ENCODE measurements around the gene UBA1. TPM values are rescaled to one million over a fixed set of nuclear protein-coding genes. Genes with fewer than 3 reads are reported as not detected.
A peak's percentile ranks its signal among the peaks of the same experiment; 100 is the strongest.

The UBA1 gene
- total RNA-seq, 2 donors from 2014 or later = 233 to 448 TPM

- Histone ChIP-seq H3K27me3 (ENCODE audit: control insufficient read depth, insufficient read depth, low read length, poor library complexity, severe bottlenecking) (no peaks in the 10 kb centered on the region), H3K4me1 (ENCODE audit: control insufficient read depth, insufficient read depth, low read length) (no peaks in the 10 kb centered on the region), H3K36me3 (ENCODE audit: control insufficient read depth, insufficient read depth, low read length) (no peaks in the 10 kb centered on the region), H3K9ac (ENCODE audit: extremely low read depth, low read length, poor library complexity, severe bottlenecking) (peak within 1 kb of the TSS; percentile 80), H3K4me3 (ENCODE audit: low read length) (peak within 1 kb of the TSS; percentile 87), H3K27ac (ENCODE audit: low read depth, low read length) (peak within 1 kb of the TSS; percentile 95), H3K9me3 (ENCODE audit: control insufficient read depth, low read length) (no peaks in the 10 kb centered on the region)
- Mint-ChIP-seq H3K9me3 (peaks cover 56% of the 10 kb centered on the region), H3K4me3 (peak within 1 kb of the TSS; percentile 95), H3K4me1 (no peaks in the 10 kb centered on the region), H3K27ac (peak within 1 kb of the TSS; percentile 96), H3K36me3 (ENCODE audit: low read depth) (peaks cover 23% of the 10 kb centered on the region), H3K27me3 (ENCODE audit: insufficient read depth) (no peaks in the 10 kb centered on the region)
- 0 to 2% methylated on average over 8 to 53 of the region's 54 CpGs for WGBS, 2 experiments (ENCODE audit: insufficient coverage in 1 of 2, insufficient read length in 1 of 2)
- peak; percentile 71 for TF ChIP-seq CTCF (conservative IDR thresholded peaks at IDR 0.05)
- peak; percentile 96 for DNase-seq
Measured at GRCh38 chrX:47144626-47145394, 48.8 kb upstream of the UBA1 start, which contains the start of the genes NDUFB11 and RBM10. TSS of gene NDUFB11 (minus strand) at chrX:47144702. CDS start at chrX:47144679, 23 bp downstream. TSS of gene RBM10 (plus strand) at chrX:47145221. CDS start at chrX:47147482, 2,261 bp downstream.

GRCh38 chrX:47145395-47146120 lies 48.1 kb upstream of the UBA1 start:
- no peaks in the 10 kb centered on the region for H3K27me3 ChIP-seq (ENCODE audit: control insufficient read depth, insufficient read depth, low read length, poor library complexity, severe bottlenecking)
- H3K9me3 ChIP-seq (ENCODE audit: control insufficient read depth, low read length) = no peaks in the 10 kb centered on the region
- H3K4me1 ChIP-seq (ENCODE audit: control insufficient read depth, insufficient read depth, low read length) = no peaks in the 10 kb centered on the region
- H3K4me3 ChIP-seq (ENCODE audit: low read length) = peak overlapping the region; percentile 87
- H3K36me3 Mint-ChIP-seq (ENCODE audit: low read depth) = peaks cover 24% of the 10 kb centered on the region
- H3K4me3 Mint-ChIP-seq = peak overlapping the region; percentile 95
- H3K27ac ChIP-seq (ENCODE audit: low read depth, low read length) = peak overlapping the region; percentile 91
- H3K9me3 Mint-ChIP-seq = peaks cover 59% of the 10 kb centered on the region
- peak overlapping the region; percentile 96 for H3K27ac Mint-ChIP-seq
- H3K27me3 Mint-ChIP-seq (ENCODE audit: insufficient read depth) = no peaks in the 10 kb centered on the region
- H3K36me3 ChIP-seq (ENCODE audit: control insufficient read depth, insufficient read depth, low read length) = peaks cover 3% of the 10 kb centered on the region
- TF ChIP-seq CTCF (conservative IDR thresholded peaks at IDR 0.05) = no peak
- WGBS, 2 experiments (ENCODE audit: insufficient coverage in 1 of 2, insufficient read length in 1 of 2) = 2% methylated on average over 28 of the region's 39 CpGs; no CpG with 5 or more reads in 1 of the 2 experiments
- H3K9ac ChIP-seq (ENCODE audit: extremely low read depth, low read length, poor library complexity, severe bottlenecking) = peak overlapping the region; percentile 80
- no peak for DNase-seq
- no peaks in the 10 kb centered on the region for H3K4me1 Mint-ChIP-seq

DNA sequence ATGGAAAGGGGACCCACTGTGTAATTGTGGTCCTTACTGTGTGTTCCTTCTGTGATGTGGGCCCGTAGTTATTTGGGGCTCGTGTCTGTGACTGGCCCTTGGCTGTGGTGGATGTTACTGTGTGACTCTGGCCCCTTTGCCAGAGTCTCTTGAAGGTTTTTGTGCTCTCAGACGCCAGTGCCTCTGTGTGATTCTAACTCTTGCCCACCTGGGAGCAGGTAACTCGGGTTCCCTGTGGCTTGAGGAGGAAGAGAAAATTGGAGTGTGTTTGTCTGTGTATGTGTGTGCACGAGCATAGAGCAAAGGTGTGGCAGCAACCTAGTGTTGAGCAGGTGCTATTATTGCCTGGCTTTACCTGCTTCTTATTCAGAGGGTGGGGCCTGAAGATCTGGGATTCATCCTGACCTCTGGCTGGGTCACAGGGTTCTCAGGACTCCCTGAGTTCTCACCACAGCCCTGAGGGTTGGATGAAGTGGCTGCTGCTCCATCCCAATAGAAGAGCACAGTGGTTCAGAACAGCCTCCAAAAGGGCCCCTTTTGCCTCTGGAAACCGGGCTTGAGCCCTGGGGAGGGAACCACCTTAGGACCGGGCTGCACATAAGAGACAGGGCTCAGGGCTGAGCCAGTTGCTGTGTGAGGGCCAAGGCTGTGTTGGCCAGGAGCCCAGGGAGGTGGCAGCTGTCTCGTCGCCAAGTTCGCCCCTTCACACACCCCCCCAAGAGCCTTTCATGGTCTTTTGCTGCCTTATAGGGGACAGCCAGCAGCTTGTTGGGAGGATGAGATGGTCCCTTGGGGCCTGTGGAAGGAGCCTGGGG lies 47.3 kb upstream of the UBA1 start:
- Mint-ChIP-seq H3K27ac (peak overlapping the region; percentile 10), H3K36me3 (ENCODE audit: low read depth) (peaks cover 21% of the 10 kb centered on the region), H3K4me3 (peak overlapping the region; percentile 95), H3K27me3 (ENCODE audit: insufficient read depth) (no peaks in the 10 kb centered on the region), H3K4me1 (no peaks in the 10 kb centered on the region), H3K9me3 (peaks cover 59% of the 10 kb centered on the region)
- no peaks in the 10 kb centered on the region for H3K27me3 ChIP-seq (ENCODE audit: control insufficient read depth, insufficient read depth, low read length, poor library complexity, severe bottlenecking)
- peaks cover 9% of the 10 kb centered on the region for H3K36me3 ChIP-seq (ENCODE audit: control insufficient read depth, insufficient read depth, low read length)
- H3K9ac ChIP-seq (ENCODE audit: extremely low read depth, low read length, poor library complexity, severe bottlenecking) = peak overlapping the region; percentile 80
- peak overlapping the region; percentile 87 for H3K4me3 ChIP-seq (ENCODE audit: low read length)
- H3K9me3 ChIP-seq (ENCODE audit: control insufficient read depth, low read length) = no peaks in the 10 kb centered on the region
- H3K4me1 ChIP-seq (ENCODE audit: control insufficient read depth, insufficient read depth, low read length) = no peaks in the 10 kb centered on the region
- WGBS, 2 experiments (ENCODE audit: insufficient coverage in 1 of 2, insufficient read length in 1 of 2) = 39% methylated on average over 10 of the region's 10 CpGs; no CpG with 5 or more reads in 1 of the 2 experiments
- DNase-seq = no peak
- H3K27ac ChIP-seq (ENCODE audit: low read depth, low read length) = no peak overlapping the region
- no peak for TF ChIP-seq CTCF (conservative IDR thresholded peaks at IDR 0.05)
